GM12873 (cell line): ENCODE results near the gene PLEKHA7.
A peak's percentile ranks its signal among the peaks of the same experiment; 100 is the strongest.

Source experiments
- TF ChIP-seq, protein P1 (sequence below): IDR thresholded peaks from 2 replicates; pipeline ENCODE4 v1.5.1; 2012; ENCODE audit warnings: low read depth, mild to moderate bottlenecking, moderate library complexity, low read length, control low read depth; ENCODE audit not compliant: insufficient read depth; ENCODE audit errors: missing control alignments

The PLEKHA7 gene

GRCh38 chr11:16825101-16825500 is 189.1 kb downstream of the PLEKHA7 start:
- TF ChIP-seq, protein P1, sequence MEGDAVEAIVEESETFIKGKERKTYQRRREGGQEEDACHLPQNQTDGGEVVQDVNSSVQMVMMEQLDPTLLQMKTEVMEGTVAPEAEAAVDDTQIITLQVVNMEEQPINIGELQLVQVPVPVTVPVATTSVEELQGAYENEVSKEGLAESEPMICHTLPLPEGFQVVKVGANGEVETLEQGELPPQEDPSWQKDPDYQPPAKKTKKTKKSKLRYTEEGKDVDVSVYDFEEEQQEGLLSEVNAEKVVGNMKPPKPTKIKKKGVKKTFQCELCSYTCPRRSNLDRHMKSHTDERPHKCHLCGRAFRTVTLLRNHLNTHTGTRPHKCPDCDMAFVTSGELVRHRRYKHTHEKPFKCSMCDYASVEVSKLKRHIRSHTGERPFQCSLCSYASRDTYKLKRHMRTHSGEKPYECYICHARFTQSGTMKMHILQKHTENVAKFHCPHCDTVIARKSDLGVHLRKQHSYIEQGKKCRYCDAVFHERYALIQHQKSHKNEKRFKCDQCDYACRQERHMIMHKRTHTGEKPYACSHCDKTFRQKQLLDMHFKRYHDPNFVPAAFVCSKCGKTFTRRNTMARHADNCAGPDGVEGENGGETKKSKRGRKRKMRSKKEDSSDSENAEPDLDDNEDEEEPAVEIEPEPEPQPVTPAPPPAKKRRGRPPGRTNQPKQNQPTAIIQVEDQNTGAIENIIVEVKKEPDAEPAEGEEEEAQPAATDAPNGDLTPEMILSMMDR: no peak

GRCh38 chr11:16820324-16821092 is 193.7 kb downstream of the PLEKHA7 start:
- TF ChIP-seq, protein P1: peak; percentile 83

DNA sequence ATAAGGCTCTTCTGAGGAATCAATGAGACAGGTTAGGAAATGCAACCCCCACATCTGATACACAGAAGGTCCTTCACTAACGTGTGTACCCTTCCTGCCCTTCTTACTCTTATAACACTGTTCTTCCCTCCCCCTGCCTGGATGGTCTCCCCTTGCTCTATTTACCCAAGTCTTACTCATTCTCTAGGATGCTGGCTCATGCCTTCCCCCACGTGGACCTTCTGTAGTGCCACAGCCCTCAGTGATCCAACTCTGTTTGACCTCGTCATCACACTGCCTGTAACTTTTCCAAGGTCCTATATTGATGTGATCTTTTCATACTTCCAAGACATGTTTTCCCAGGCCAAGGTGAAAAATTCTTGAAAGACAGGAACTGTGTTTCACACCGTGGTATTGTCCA is 195.9 kb downstream of the PLEKHA7 start:
- TF ChIP-seq, protein P1: no peak

DNA sequence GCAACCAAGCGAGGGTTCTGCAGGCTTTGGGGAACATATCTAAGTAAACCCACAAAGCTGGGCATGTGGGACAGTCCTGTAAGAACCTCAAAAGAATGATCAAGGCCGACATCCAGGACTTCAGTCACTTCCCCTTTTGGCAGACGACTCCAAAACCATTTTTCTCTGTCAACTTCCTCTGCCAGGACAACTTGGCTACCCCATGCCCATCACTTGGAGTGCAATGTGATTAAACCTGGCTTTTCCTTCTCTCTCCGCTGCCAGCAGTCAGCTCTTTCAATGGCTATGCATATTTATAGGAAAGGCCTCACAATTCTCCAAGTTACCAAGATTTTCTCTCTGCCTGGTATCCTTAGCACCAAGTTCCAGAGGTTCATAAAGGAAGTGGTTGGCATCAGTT is 196.9 kb downstream of the PLEKHA7 start:
- TF ChIP-seq, protein P1: no peak

DNA sequence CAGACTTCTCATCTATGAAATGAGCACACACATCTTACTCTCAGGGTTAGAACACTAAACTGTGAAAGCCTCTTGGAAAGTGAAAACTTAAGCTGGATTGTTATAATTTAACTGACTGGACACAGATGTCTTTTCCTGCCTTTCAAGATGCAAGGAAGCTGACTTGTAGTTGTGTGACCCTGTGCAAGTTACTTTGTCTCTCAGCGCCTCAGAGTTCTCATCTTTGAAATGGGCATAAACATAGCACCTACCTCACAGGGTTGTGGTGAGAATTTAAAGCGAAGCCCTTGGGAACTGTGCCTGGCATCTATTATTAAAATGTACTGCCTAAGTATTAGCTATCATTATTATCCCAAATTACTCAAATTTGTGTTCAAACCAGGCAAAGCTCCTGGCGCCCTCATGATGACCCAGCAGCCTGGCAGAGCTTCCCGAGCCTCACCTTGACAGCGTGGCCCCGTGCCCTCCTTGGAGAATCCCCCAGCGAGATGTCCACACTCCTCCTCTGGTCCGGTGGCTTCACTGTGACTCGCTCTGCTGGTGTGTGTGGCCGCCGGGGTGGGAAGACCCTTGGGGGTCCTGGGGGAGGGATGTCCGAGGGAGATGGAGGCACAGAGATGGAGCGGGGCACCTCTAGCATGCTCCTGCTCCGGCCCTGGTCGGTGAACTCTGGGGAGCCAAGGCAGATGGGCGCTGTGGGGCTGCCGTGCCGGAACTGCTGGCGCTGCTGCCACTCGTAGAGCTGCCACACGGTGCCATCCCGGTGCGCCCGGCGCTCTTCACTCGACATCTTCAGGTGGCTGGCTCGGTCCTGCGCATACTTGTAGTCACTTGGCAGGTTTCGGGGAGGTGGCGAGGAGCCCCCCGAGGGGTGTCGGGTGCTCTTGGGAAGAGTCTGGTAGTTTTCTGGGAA is 197.6 kb downstream of the PLEKHA7 start:
- TF ChIP-seq, protein P1: no peak

- TF ChIP-seq, protein P1: no peak
These were observed 199.0 kb downstream of the PLEKHA7 start for GRCh38 chr11:16815047-16815767.

DNA sequence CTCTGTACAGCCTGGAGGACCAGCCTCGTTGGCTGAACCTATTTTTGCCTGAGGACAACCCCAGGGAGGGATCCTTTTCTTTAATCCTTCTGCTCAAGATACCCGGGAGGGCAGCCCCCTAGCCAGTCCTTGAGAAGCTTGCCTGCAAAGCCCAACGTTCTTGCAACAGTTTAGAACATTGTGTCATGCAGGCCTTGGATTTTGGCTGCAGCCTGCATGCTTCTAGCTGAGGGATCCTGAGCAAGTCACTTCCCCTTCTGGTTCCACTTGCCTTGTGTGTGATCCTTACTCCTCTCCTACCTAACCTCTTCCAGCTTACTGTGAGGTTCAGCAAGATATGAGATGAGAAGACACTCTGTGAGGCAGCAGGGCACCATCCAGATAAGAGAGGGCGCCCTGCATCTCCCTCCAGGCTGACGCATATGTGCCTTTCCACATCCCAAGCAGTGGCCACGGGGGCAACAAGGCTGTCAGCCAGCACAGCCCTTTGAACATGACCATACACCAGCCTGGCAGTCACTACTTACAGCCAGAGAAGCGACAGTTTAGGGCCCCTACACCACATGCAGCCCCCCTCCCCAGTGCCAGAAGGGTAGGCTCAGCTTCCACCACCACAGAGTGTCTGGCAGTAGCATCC is 199.7 kb downstream of the PLEKHA7 start:
- TF ChIP-seq, protein P1: no peak
